Stimulated activated naive CD4-positive, alpha-beta T cell (primary cell): ENCODE measurements around the gene COL25A1.

ENCODE experiments used
- DNase-seq, 6 experiments: peaks; one replicate each; lab custom pipeline; 2025; lab: John Stamatoyannopoulos, UW

The COL25A1 gene

GRCh38 chr4:109214622-109215301, 87.7 kb downstream of the COL25A1 start:
- no peak for DNase-seq

- DNase-seq: no peak
These were observed 89.4 kb downstream of the COL25A1 start for GRCh38 chr4:109213056-109213455.

GRCh38 chr4:109211671-109212070, 90.8 kb downstream of the COL25A1 start:
- DNase-seq: no peak

- DNase-seq: no peak
These were observed 92.8 kb downstream of the COL25A1 start for GRCh38 chr4:109209647-109210046.

GRCh38 chr4:109207898-109208297, 94.6 kb downstream of the COL25A1 start:
- no peak for DNase-seq

GRCh38 chr4:109207061-109207460, 95.4 kb downstream of the COL25A1 start:
- DNase-seq: no peak

GRCh38 chr4:109206620-109207019, 95.8 kb downstream of the COL25A1 start:
- no peak for DNase-seq

GRCh38 chr4:109205186-109205585, 97.3 kb downstream of the COL25A1 start:
- DNase-seq: no peak

- no peak for DNase-seq
These were observed 102.9 kb downstream of the COL25A1 start for GRCh38 chr4:109199585-109199984.

GRCh38 chr4:109195646-109196045, 106.8 kb downstream of the COL25A1 start:
- no peak for DNase-seq

GRCh38 chr4:109191216-109191615, 111.2 kb downstream of the COL25A1 start:
- no peak for DNase-seq

GRCh38 chr4:109186458-109186945, 116.0 kb downstream of the COL25A1 start:
- no peak for DNase-seq

GRCh38 chr4:109185951-109186350, 116.5 kb downstream of the COL25A1 start:
- DNase-seq: no peak

GRCh38 chr4:109185548-109185947, 116.9 kb downstream of the COL25A1 start:
- DNase-seq: no peak

- no peak for DNase-seq
These were observed 117.9 kb downstream of the COL25A1 start for GRCh38 chr4:109184491-109184961.

- no peak for DNase-seq
These were observed 118.4 kb downstream of the COL25A1 start for GRCh38 chr4:109183931-109184490.

- DNase-seq: no peak
These were observed 119.8 kb downstream of the COL25A1 start for GRCh38 chr4:109182696-109183095.

GRCh38 chr4:109179061-109179460, 123.4 kb downstream of the COL25A1 start:
- no peak for DNase-seq

- DNase-seq: no peak
These were observed 125.2 kb downstream of the COL25A1 start for GRCh38 chr4:109177096-109177810.

GRCh38 chr4:109174224-109174953, 128.1 kb downstream of the COL25A1 start:
- no peak for DNase-seq

GRCh38 chr4:109172301-109172700, 130.2 kb downstream of the COL25A1 start:
- DNase-seq: no peak

GRCh38 chr4:109171070-109171469, 131.4 kb downstream of the COL25A1 start:
- no peak for DNase-seq
